ENCODE data around the gene TSHZ3. TPM values are rescaled to one million over a fixed set of nuclear protein-coding genes. Genes with fewer than 3 reads are reported as not detected.

TSHZ3 gene
- total RNA-seq, 1 donor from 2014 or later: 21.2 TPM

DNA sequence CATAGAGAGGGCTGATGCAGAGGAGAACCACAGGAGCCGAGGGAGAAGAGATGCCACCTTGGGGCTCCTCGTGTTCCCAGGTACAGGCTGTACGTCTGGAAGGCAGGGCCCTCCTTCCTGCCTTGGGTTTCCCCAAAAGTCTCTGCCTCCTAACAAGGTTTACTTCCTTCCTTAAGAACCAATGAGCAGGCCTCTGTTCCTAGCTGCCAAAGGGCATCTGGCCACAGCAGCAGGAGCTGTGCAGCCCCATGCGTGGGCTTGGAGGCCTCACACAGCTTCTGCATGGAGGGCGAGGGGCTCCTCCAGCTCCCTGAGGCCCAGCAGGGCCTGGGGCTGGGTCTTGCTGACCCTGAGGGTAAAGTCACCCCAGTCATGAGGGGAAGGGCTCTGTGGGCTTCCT lies 40.6 kb upstream of the TSHZ3 start:
- Mint-ChIP-seq H3K4me1 (ENCODE audit: unreplicated experiment) (peaks cover 11% of the 10 kb centered on the region), H3K36me3 (no peaks in the 10 kb centered on the region), H3K27ac (no peak overlapping the region), H3K4me3 (no peak overlapping the region), H3K9me3 (no peaks in the 10 kb centered on the region), H3K27me3 (peaks cover 14% of the 10 kb centered on the region)
- DNase-seq (ENCODE audit: extremely low spot score, unreplicated experiment): no peak
- TF ChIP-seq, protein P1, sequence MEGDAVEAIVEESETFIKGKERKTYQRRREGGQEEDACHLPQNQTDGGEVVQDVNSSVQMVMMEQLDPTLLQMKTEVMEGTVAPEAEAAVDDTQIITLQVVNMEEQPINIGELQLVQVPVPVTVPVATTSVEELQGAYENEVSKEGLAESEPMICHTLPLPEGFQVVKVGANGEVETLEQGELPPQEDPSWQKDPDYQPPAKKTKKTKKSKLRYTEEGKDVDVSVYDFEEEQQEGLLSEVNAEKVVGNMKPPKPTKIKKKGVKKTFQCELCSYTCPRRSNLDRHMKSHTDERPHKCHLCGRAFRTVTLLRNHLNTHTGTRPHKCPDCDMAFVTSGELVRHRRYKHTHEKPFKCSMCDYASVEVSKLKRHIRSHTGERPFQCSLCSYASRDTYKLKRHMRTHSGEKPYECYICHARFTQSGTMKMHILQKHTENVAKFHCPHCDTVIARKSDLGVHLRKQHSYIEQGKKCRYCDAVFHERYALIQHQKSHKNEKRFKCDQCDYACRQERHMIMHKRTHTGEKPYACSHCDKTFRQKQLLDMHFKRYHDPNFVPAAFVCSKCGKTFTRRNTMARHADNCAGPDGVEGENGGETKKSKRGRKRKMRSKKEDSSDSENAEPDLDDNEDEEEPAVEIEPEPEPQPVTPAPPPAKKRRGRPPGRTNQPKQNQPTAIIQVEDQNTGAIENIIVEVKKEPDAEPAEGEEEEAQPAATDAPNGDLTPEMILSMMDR (conservative IDR thresholded peaks at IDR 0.05): no peak

DNA sequence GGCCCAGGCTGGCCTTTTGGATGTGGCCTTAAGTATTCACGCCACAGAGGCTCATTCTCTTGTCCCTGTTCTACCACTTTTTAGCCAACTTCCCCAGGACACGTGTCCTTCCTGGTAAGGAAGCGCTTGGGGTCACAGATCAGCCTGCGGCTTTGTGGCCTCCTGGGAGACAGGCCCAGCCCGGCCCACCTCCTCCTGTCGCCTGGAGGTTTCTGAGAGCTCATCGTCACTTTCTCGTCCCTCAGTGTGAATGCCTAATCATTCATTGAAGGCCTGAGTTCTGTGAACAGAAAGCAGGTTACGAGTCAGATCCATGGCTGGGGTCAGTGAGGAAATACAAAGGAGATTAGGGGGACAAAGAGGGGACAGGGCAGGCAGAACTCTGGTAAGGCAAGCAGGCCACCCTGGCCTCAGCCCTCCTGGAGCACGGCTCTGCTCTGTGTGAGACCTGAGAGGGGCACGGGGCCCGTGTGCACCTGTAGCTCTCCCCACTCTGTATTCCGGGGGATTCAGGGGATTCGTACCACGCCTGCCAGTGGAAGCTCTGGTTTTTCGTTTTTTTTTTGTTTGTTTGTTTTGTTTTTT lies 38.6 kb upstream of the TSHZ3 start:
- Mint-ChIP-seq H3K36me3 (no peaks in the 10 kb centered on the region), H3K9me3 (no peaks in the 10 kb centered on the region), H3K27ac (no peak overlapping the region), H3K27me3 (peaks cover 17% of the 10 kb centered on the region), H3K4me1 (ENCODE audit: unreplicated experiment) (peaks cover 11% of the 10 kb centered on the region), H3K4me3 (no peak overlapping the region)
- DNase-seq (ENCODE audit: extremely low spot score, unreplicated experiment): no peak
- TF ChIP-seq, protein P1 (conservative IDR thresholded peaks at IDR 0.05): no peak

DNA sequence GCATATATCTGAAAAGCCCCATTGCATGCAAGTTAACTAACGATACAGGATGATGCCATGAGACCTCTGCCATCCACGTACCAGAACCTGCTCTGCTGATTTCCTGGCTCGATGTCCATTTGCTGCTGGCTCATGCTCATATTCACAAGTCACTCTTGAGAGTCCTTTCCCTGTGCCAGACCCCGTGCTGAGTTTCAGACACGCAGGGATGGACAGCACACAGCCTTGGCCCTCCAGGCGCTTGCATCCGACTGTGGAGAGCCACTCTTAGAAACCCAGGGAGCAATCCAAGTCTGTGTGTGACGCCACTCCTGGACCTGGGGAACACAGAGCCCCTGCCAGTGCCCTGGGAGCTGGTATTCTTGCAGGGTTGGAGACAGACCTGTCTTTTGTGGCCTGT lies 37.6 kb upstream of the TSHZ3 start:
- peaks cover 17% of the 10 kb centered on the region for H3K27me3 Mint-ChIP-seq
- DNase-seq (ENCODE audit: extremely low spot score, unreplicated experiment): no peak
- no peak overlapping the region for H3K4me3 Mint-ChIP-seq
- H3K27ac Mint-ChIP-seq: no peak overlapping the region
- H3K9me3 Mint-ChIP-seq: no peaks in the 10 kb centered on the region
- H3K36me3 Mint-ChIP-seq: no peaks in the 10 kb centered on the region
- TF ChIP-seq, protein P1 (conservative IDR thresholded peaks at IDR 0.05): no peak
- peaks cover 11% of the 10 kb centered on the region for H3K4me1 Mint-ChIP-seq (ENCODE audit: unreplicated experiment)

DNA sequence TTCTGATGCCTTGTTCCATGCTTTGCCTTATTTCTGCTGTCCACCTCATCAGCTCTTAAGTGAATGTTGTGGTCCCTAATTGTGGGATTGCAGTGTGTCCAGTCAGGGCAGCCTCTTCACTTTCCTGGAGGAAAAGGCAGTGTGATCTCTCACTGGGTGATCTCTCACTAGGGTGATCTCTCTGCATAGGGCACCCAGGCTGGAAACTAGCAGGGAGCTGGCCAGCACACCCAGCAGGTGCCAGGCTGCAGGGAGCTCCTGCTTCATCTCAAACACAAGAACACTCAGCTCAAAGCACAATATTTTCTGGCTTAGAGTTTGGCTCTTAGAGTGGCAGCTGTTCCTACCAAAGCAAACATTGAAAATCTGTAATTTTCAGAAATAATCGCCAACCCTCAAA lies 36.5 kb upstream of the TSHZ3 start:
- H3K36me3 Mint-ChIP-seq: no peaks in the 10 kb centered on the region
- H3K9me3 Mint-ChIP-seq: no peaks in the 10 kb centered on the region
- peaks cover 11% of the 10 kb centered on the region for H3K4me1 Mint-ChIP-seq (ENCODE audit: unreplicated experiment)
- no peak overlapping the region for H3K27ac Mint-ChIP-seq
- H3K4me3 Mint-ChIP-seq: no peak overlapping the region
- TF ChIP-seq, protein P1 (conservative IDR thresholded peaks at IDR 0.05): no peak
- no peak for DNase-seq (ENCODE audit: extremely low spot score, unreplicated experiment)
- peaks cover 18% of the 10 kb centered on the region for H3K27me3 Mint-ChIP-seq

DNA sequence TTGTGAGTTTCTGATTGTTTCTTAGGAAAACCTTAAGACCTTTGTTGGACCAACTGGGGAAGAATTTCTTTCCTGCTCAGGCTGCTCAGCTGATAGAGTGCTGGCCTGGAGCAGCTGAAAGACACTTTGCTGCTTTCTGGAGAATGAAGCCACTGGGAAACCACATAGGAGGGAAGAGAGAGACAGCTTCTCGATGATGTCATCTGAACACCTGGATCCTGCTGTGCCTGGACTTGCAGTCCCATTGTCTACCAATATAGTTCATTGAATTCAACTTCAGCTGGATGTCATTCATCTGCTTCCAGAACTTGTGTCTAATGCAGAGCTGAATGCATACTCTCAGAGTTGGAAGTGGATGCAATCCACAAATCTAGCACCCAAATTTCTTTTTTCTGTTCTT lies 34.3 kb upstream of the TSHZ3 start:
- Mint-ChIP-seq H3K36me3 (no peaks in the 10 kb centered on the region), H3K9me3 (no peaks in the 10 kb centered on the region), H3K27me3 (peaks cover 21% of the 10 kb centered on the region), H3K4me3 (no peak overlapping the region), H3K4me1 (ENCODE audit: unreplicated experiment) (peaks cover 14% of the 10 kb centered on the region), H3K27ac (no peak overlapping the region)
- DNase-seq (ENCODE audit: extremely low spot score, unreplicated experiment): no peak
- TF ChIP-seq, protein P1 (conservative IDR thresholded peaks at IDR 0.05): no peak

DNA sequence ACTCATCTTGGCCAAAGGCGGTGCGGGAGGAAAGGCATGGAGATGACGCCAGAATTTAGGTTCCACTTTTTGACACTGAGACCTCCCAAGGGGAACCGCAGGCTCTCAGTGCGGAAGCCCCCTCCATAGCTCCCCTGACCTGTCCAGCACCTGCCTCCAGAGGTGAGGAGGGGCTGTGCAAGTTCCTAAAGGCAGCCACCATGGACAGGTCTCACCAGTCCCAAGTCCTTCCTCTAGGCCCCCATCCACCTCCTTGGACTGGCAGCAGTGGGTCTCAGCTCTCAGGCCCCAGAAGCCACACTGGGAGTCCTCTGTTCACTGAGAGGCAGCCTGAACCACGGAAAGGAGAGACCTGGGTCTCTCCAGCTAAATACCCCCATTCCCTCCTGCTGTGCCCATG lies 31.6 kb upstream of the TSHZ3 start:
- TF ChIP-seq, protein P1 (conservative IDR thresholded peaks at IDR 0.05): no peak
- peaks cover 7% of the 10 kb centered on the region for H3K27me3 Mint-ChIP-seq
- H3K36me3 Mint-ChIP-seq: no peaks in the 10 kb centered on the region
- no peaks in the 10 kb centered on the region for H3K9me3 Mint-ChIP-seq
- no peak for DNase-seq (ENCODE audit: extremely low spot score, unreplicated experiment)
- H3K4me1 Mint-ChIP-seq (ENCODE audit: unreplicated experiment): peaks cover 11% of the 10 kb centered on the region
- no peak overlapping the region for H3K27ac Mint-ChIP-seq
- H3K4me3 Mint-ChIP-seq: no peak overlapping the region

All from type B pancreatic cell (in vitro differentiated cells).